Ecto neural progenitor cell (in vitro differentiated cells): Measurements from ENCODE around the gene FKBP10.
A peak's percentile ranks its signal among the peaks of the same experiment; 100 is the strongest.
"Not testable (repeated sequence)": the region's sequence is repeated elsewhere in the genome, so short reads cannot be mapped to it uniquely, and the experiment has no call there.

Source experiments
- DNase-seq: peaks from one replicate; pipeline ENCODE4 v3.0.0-alpha.2; 2018; ENCODE audit warnings: low spot score

FKBP10 gene

DNA sequence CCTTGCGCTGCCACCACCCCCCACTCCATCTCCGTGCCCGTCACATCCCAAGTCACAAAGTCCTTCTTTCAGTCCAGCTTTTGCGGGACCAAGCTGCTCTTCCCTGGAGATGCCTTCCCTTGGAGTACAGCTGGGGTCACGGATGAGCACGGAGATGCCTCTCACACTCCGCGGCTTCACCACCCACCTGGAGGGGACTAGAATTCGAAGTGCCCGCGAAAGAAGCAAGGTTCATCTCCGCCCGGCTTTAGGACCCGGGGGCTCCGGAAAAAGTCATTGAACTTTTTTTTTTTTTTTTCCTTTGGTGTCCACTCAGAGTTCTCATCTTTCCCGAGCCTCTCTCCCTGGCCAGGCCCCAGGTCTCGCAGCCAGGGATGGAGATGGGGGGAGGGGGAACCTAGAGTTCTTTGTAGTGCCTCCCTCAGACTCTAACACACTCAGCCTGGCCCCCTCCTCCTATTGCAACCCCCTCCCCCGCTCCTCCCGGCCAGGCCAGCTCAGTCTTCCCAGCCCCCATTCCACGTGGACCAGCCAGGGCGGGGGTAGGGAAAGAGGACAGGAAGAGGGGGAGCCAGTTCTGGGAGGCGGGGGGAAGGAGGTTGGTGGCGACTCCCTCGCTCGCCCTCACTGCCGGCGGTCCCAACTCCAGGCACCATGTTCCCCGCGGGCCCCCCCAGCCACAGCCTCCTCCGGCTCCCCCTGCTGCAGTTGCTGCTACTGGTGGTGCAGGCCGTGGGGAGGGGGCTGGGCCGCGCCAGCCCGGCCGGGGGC is at the start of gene FKBP10:
Gene FKBP10 (plus strand): TSS at position 624 of the 771 bp plus-strand sequence. CDS start 31 bp downstream, at position 655.
- DNase-seq = peak; percentile 95

DNA sequence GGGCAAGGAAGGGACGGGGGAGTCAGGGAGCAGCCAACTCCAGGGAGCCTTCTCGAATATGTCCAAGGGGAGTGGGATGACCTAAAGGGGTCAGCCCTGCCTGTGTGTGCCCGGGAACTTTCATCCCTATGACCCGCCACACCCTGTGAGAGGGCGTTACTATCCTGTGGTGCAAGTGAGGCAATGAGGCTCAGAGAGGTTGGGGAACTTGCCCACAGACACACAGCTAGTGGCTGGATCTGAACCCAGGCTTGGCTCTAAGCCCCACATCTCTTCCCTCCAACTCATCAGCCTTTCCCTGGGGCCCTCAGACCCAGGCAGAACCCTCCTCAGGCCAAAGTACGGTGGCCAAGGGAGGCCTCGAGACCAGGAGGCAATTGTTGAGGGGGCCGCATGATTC is 49.5 kb upstream of the FKBP10 start:
- no peak for DNase-seq

DNA sequence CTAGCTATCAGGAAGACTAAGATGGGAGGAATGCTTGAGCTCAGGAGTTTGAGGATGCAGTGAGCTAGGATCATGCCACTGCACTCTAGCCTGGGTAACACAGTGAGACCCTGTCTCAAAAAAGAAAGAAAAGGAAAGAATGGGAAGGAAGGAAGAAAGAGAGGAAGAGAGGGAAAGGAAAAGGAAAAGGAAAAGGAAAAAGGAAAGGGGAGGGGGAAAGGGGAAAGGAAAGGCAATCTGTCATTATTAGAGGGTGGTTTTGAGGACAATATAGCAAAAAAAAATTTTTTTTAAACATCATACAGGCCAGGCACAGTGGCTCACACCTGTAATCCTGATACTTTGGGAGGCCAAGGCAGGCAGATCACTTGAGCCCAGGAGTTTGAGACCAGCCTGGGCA is 46.7 kb upstream of the FKBP10 start:
- no peak for DNase-seq

DNA sequence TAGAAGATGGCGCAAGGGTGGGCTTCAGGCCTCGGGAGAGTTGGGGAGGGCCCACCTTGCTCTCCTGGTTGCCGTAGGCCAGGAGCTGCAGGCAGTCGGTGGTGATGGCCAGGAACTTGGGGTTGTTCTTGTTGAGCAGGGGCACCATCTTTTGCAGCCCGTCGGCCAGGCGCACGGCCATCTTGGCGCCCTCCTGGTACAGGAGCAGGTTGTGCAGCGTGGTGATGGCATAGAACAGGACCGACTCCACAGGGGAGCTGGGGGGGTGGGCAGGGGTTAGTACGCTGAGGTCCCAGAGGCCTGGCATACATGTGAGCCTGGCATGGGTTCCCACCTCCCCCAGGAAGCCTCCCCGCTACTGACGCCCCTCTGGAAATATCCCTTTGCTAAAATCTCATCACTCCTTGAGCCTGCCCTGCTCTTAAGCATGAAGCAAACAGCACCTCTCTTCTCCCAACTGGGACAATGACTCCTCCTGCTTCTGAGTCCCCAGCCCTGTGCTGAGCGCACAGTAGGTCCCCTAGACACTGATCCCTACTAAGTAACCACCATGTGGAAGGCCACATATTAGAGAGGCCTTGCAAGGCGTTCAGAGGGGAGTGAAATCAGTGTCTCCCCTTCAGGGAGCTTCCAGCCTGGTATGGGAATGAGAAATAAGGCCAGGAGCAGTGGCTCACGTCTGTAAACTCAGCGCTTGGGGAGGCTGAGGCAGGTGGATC is 45.3 kb upstream of the FKBP10 start:
- no peak for DNase-seq

- no peak for DNase-seq
Measured at GRCh38 chr17:41768682-41769288, 44.0 kb upstream of the FKBP10 start.

GRCh38 chr17:41769346-41769862 is 43.4 kb upstream of the FKBP10 start:
- DNase-seq = no peak

DNA sequence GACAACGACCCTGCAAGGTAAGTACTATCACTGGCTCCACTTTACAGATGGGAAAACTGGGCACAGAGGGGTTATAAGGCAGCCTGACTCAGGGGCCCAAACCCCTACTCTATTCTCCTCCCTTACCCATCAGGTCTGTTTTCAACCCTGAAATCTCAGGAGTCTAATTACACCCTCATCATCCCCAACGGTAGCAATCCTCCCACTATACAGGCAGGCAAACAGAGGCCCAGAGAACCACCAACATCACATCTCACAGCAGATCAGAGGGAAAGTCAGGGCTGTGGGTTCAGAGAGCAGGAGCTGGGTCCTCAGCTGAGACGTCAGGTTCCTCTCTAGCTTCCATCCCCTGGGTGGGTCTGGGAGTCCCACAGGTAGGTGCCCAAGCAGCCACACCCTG is 42.8 kb upstream of the FKBP10 start:
- no peak for DNase-seq

GRCh38 chr17:41771389-41772206 is 41.2 kb upstream of the FKBP10 start:
- no peak for DNase-seq

DNA sequence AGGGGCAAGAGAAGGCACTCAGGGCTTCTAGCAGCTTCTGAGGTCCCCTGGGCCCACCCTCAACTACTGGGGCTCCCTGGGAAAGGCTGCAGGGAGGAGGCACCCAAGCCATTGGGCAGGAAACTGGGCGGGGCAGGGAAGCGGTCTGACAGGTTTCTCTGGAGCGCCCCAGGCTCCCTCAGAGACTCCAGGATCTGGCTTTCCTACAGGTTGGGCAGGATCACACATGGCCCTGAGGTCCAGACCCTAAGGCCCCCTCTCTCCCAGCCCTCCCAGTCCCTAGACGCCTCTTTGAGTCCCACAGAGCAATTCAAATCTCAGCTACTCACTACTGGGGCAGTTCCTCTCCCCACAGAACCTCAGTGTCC is 40.6 kb upstream of the FKBP10 start:
- DNase-seq = no peak

DNA sequence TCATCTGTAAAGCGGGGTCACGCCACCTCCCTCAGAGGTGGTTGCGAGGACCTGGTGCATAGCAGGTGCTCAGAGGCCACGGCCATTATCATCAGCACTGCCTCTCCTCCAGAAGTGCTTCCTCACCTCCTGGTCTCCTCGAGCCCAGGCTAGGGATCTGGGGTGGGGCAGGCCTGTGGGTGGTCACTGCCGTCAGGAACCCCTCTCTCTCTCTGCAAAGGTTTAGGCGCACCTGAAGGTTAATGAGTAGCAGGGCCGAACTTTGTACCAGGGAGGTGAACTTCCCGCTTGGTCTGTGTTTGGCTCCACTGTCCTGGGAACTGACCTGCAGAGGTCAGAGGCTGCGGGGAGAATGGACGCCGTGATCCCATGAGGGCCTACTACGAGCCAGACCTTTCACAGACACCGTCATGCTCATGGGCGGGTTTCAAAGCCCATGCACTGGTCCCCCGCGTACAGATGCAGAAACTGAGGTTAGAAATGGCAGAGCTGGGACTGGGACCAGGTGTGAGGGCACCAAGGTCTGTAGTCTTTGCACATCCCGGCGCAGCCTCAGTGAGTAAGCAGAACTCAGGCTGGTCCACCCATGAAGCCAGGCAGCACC is 40.1 kb upstream of the FKBP10 start:
- DNase-seq = no peak

- peak; percentile 66 for DNase-seq
Measured at GRCh38 chr17:41773190-41773588, 39.6 kb upstream of the FKBP10 start.

GRCh38 chr17:41773731-41774193 is 39.0 kb upstream of the FKBP10 start:
- no peak for DNase-seq

GRCh38 chr17:41775394-41776226 is 37.2 kb upstream of the FKBP10 start:
- DNase-seq = peak; percentile 66

GRCh38 chr17:41776262-41776900 is 36.4 kb upstream of the FKBP10 start:
- DNase-seq = not testable (repeated sequence)

GRCh38 chr17:41777157-41777573 is 35.6 kb upstream of the FKBP10 start:
- no peak for DNase-seq

GRCh38 chr17:41777574-41778188 is 35.1 kb upstream of the FKBP10 start:
- DNase-seq = no peak

DNA sequence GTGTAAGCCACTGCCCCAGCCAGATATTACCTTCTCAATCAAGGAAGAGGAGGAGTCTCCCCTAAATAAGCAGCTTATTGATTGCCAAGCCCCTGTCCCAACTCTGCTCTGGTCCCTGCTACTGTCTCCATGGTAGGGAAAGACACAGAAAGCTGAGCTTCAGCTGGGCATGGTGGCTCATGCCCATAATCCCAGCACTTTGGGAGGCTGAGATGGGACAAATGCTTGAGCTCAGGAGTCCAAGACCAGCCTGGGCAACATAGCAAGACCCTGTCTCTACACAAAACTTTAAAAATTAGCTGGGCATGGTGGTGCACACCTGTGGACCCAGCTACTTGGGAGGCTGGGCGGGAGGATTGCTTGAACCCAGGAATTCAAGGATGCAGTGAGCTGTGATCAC is 32.9 kb upstream of the FKBP10 start:
- no peak for DNase-seq

- peak; percentile 50 for DNase-seq
Measured at GRCh38 chr17:41781404-41782110, 31.2 kb upstream of the FKBP10 start.

DNA sequence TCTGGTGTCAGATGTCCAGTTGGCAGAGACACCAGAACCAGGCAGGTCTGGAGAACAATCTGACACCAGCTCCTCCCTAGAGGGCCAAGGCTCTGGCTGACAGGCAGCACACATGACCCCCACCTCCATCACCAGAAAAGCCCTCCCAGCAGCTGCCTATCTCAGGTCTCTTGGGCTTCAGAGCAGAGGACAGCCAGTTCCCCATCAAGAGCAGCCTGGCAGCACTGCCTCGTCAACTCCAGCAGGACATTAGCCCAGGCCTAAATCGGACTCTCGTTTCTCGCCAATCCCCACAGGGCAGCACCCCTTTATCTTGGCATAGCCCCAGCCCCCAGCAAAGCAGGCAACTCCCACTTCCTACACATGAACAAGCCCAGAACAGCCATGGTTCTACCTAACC is 30.7 kb upstream of the FKBP10 start:
- DNase-seq = no peak
